Fibroblast of villous mesenchyme (primary cell): ENCODE measurements around the gene SLC12A8. TPM values are rescaled to one million over a fixed set of nuclear protein-coding genes. Genes with fewer than 3 reads are reported as not detected.

Experiments
- DNase-seq: peaks from one replicate; pipeline ENCODE4 v3.0.0-alpha.2; 2010; ENCODE audit warnings: low read depth
- H3K4me3 ChIP-seq: 2 replicates; pipeline ENCODE4 v1.5.1; 2011; ENCODE audit warnings: low read depth, mild to moderate bottlenecking, low read length
- CTCF ChIP-seq: IDR thresholded peaks from 2 replicates; pipeline ENCODE4 v1.5.1; 2012; ENCODE audit warnings: low read depth, mild to moderate bottlenecking, low read length; ENCODE audit not compliant: insufficient read depth
- total RNA-seq: library from RNA; depleted of rRNA; stranded (reverse); fragments of >200 nt; gene quantifications from 2 replicates; pipeline ENCODE4 v1.2.3, GENCODE V29; 2012

The SLC12A8 gene
- total RNA-seq, 1 donor = 37.6 TPM

DNA sequence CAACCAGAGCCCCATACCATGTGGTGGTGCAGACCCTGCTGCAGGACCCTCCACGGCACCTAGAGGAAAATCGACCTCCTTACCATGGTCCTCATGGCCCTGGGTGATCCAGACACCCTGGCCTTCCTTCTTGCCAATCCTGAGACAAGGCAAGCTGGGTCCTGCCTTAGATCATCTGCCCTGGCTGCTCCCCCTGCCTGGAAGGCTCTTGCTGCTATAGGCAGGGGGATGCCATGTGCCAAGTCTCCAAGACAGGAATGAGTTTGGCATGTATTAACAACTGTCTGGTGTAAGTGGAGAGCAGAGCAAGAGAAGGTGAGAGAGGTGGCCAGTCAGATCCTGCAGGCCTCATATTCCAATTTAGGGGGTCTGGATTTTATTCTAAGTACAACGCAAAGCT is 164.3 kb downstream of the SLC12A8 start:
- TF ChIP-seq CTCF = no peak
- no peak for DNase-seq
- H3K4me3 ChIP-seq = no peak overlapping the region

- peak; percentile 39 for TF ChIP-seq CTCF
- no peak overlapping the region for H3K4me3 ChIP-seq
- peak; percentile 77 for DNase-seq
Observed at GRCh38 chr3:125045965-125046364, 166.6 kb downstream of the SLC12A8 start.

DNA sequence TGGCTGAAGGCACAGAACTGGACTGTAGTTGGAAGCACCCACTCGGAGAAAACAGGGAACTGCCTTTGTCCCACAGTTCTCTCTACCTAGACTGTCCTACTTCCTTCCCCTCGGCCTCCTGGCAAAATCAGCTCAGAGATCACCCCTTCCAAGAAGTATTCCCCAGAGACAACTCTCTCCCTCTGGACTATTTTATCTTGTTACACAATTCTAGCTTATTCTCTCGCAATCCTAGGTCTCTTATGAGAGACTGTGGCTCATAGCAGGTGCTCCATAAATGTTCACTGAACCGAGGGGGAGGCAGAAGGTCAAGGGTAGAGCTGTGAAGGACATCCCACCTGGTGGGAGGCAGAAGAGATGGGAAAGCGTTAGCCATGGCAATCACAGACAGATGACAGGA is 167.4 kb downstream of the SLC12A8 start:
- DNase-seq = peak; percentile 77
- no peak for TF ChIP-seq CTCF
- no peak overlapping the region for H3K4me3 ChIP-seq

DNA sequence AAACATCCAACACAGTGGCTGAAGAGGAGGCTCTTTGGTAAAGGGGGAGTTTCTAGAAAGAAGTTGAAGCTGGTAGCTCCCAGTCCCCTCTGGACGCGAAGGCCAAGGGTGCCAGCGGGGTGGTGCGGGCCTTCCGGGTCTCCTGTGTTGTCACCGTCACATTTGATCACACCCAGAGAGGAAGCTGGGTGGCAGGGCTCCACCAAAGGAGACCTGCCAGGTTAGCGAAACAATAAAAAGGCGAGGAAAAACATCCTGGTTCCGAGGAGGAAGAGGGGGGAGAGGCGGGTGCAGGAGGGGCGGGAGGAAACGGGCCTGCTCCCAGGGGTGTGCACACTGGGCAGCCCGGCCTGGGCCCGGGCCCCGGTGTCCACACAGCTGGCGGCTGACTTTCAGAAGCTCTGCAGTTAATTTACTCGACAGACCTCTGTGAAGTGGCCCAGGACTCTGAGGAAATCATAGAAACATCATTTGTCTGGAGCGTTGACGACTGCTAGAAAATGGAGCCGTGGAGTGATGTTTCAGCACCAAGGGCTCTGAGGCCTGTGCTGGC is 168.9 kb downstream of the SLC12A8 start:
- no peak for TF ChIP-seq CTCF
- no peak for DNase-seq
- no peak overlapping the region for H3K4me3 ChIP-seq

DNA sequence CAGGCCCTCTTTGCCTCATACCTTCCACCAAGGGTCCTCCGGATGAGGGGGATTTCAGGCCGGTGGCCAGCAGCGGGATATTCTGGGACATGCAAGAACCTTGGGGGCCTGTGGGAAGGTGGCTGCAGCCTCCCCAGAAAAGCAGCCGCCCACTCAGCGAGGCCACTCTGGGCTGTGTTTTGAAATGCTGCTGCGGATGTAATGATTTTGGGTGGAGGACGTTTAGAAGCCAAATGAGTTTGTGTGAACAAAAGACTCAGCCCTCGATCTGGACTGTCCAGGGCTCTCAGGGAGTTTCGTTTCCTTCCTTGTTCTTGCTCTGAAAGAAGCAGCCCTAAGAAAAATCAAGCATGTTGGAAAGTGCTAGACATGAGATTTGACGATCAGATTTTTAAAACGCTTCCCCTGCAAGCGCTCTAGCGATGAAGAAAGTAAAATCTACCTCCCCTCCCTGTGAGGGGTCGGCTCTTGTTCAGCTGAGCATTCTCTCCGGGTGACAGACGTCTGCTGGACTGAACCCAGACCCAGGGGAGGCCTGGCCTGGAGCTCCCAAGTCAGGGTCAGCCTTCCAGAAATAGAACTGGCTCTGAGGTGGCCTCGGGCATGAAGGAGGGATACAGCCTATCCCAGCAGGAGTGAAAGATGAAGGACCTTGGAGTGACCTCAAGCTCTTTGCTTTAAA is 169.7 kb downstream of the SLC12A8 start:
- TF ChIP-seq CTCF = no peak
- peak; percentile 59 for DNase-seq
- H3K4me3 ChIP-seq = peak overlapping the region; percentile 21

- TF ChIP-seq CTCF = no peak
- DNase-seq = no peak
- no peak overlapping the region for H3K4me3 ChIP-seq
Observed at GRCh38 chr3:125039131-125040100, 173.1 kb downstream of the SLC12A8 start.
